DND-41 (cell line): Measurements from ENCODE around the gene AVPR1A.

ENCODE experiments used
- ATAC-seq: fragments of 200-7000 bp; cut with Tn5 transposase; 3 replicates; pipeline ENCODE4 v1.9.1; 2021; ENCODE audit warnings: low read depth; ENCODE audit not compliant: insufficient read depth
- DNase-seq: peaks from one replicate; pipeline ENCODE4 v3.0.0-alpha.2; 2020
- H2AFZ ChIP-seq: 2 replicates; pipeline ENCODE4 v1.6.0; 2012; ENCODE audit warnings: low read depth, low read length
- H3K27ac ChIP-seq: 2 replicates; pipeline ENCODE4 v1.5.1; 2012; ENCODE audit warnings: low read length, inconsistent platforms
- H3K27me3 ChIP-seq: fragments of 200-600 bp; sonication (generic); 2 replicates; pipeline ENCODE4 v1.6.0; 2012; ENCODE audit warnings: low read length, mild to moderate bottlenecking, inconsistent platforms; ENCODE audit not compliant: insufficient read depth, poor library complexity
- H3K36me3 ChIP-seq: 2 replicates; pipeline ENCODE4 v1.5.1; 2012; ENCODE audit warnings: low read length, inconsistent platforms; ENCODE audit not compliant: insufficient read depth
- H3K4me1 ChIP-seq: 2 replicates; pipeline ENCODE4 v1.5.1; 2012; ENCODE audit warnings: mild to moderate bottlenecking, low read length; ENCODE audit not compliant: insufficient read depth
- H3K4me2 ChIP-seq: 2 replicates; pipeline ENCODE4 v1.6.0; 2012; ENCODE audit warnings: mild to moderate bottlenecking, moderate library complexity, low read length, inconsistent platforms; ENCODE audit not compliant: insufficient read depth
- H3K4me3 ChIP-seq, 2 experiments: fragments of 200-600 bp in 1 of 2; shearing (Covaris generic) in 1 of 2; 2 replicates each; pipeline ENCODE4 v1.5.1; 2012 to 2016; ENCODE audit warnings: inconsistent platforms in 2 of 2, low read length in 2 of 2, mild to moderate bottlenecking in 2 of 2, low read depth in 1 of 2, moderate library complexity in 1 of 2
- H3K79me2 ChIP-seq: 2 replicates; pipeline ENCODE4 v1.6.0; 2012; ENCODE audit warnings: low read length, inconsistent platforms; ENCODE audit not compliant: insufficient read depth
- H3K9ac ChIP-seq: 2 replicates; pipeline ENCODE4 v1.6.0; 2012; ENCODE audit warnings: low read depth, mild to moderate bottlenecking, inconsistent platforms, low read length, moderate library complexity
- H3K9me3 ChIP-seq: 2 replicates; pipeline ENCODE4 v1.5.1; 2012; ENCODE audit warnings: low read length, moderate library complexity, mild to moderate bottlenecking, inconsistent platforms; ENCODE audit not compliant: insufficient read depth, severe bottlenecking
- H4K20me1 ChIP-seq: 2 replicates; pipeline ENCODE4 v1.6.0; 2012; ENCODE audit warnings: low read length; ENCODE audit not compliant: insufficient read depth
- EZH2 ChIP-seq: IDR thresholded peaks from 3 replicates; pipeline ENCODE4 v1.6.1; 2012; ENCODE audit warnings: borderline replicate concordance, low read depth, mild to moderate bottlenecking, moderate library complexity, low read length, inconsistent platforms; ENCODE audit not compliant: severe bottlenecking
- TF ChIP-seq, protein P1 (sequence below): IDR thresholded peaks from 2 replicates; pipeline ENCODE4 v1.5.1; 2012; ENCODE audit warnings: borderline replicate concordance, low read length, moderate library complexity, mild to moderate bottlenecking; ENCODE audit not compliant: poor library complexity, severe bottlenecking; ENCODE audit errors: extremely low read depth

AVPR1A gene

DNA sequence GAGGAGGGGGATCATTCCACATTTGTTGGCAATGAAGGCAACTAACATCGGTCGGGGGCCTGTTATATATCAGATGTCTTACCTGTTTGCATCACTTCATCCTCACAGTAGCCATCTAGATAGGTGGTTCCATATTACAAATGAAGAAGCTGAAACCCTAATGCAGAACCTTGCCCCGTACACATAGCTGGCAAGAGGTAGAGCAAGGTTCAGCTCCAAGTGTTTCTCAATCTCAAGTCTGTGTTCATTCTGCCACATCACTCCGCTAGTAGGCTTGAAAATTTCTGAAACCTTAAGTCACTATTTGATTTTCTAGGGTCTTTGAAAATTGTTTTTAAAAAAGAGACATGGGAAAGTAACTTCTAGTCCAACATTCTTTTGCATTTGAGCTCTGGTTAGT, 17.0 kb downstream of the AVPR1A start:
- Histone ChIP-seq H3K9me3 (no peaks in the 10 kb centered on the region), H3K79me2 (no peaks in the 10 kb centered on the region), H4K20me1 (no peaks in the 10 kb centered on the region), H3K4me1 (no peaks in the 10 kb centered on the region), H3K27ac (no peak overlapping the region), H3K4me3 (no peak overlapping the region), H3K4me2 (no peak overlapping the region), H3K9ac (no peak overlapping the region), H3K27me3 (no peaks in the 10 kb centered on the region), H3K36me3 (no peaks in the 10 kb centered on the region), H2AFZ (no peak overlapping the region)
- TF ChIP-seq, protein P1, sequence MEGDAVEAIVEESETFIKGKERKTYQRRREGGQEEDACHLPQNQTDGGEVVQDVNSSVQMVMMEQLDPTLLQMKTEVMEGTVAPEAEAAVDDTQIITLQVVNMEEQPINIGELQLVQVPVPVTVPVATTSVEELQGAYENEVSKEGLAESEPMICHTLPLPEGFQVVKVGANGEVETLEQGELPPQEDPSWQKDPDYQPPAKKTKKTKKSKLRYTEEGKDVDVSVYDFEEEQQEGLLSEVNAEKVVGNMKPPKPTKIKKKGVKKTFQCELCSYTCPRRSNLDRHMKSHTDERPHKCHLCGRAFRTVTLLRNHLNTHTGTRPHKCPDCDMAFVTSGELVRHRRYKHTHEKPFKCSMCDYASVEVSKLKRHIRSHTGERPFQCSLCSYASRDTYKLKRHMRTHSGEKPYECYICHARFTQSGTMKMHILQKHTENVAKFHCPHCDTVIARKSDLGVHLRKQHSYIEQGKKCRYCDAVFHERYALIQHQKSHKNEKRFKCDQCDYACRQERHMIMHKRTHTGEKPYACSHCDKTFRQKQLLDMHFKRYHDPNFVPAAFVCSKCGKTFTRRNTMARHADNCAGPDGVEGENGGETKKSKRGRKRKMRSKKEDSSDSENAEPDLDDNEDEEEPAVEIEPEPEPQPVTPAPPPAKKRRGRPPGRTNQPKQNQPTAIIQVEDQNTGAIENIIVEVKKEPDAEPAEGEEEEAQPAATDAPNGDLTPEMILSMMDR = no peak
- ATAC-seq = no peak
- no peak for DNase-seq

DNA sequence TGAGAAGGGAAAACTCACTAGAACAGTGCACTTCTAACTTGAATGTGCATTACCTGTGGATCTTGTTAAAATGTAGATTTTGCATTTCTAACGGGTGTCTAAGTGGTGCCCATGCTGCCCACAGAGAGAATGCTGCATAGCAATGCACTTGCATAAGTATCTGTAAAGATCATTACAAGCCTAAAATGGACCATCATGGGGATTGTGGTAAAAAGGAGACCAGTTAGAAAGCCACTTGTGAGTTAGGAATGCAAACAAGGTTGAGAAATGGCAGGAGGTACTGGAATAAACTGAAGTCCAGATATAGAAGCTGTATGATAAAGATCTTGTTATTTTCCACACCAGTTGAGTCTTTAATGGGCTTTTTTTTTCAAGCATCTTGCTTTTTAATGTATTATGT, 18.8 kb downstream of the AVPR1A start:
- no peaks in the 10 kb centered on the region for H3K9me3 ChIP-seq
- ATAC-seq = no peak
- no peak for TF ChIP-seq EZH2
- TF ChIP-seq, protein P1 = no peak
- H3K4me3 ChIP-seq = no peak overlapping the region
- no peak overlapping the region for H3K4me2 ChIP-seq
- H3K4me1 ChIP-seq = no peaks in the 10 kb centered on the region
- H2AFZ ChIP-seq = no peak overlapping the region
- H3K27me3 ChIP-seq = no peaks in the 10 kb centered on the region
- H3K36me3 ChIP-seq = no peaks in the 10 kb centered on the region
- no peaks in the 10 kb centered on the region for H4K20me1 ChIP-seq
- no peak for DNase-seq
- no peak overlapping the region for H3K27ac ChIP-seq
- no peak overlapping the region for H3K9ac ChIP-seq
- H3K79me2 ChIP-seq = no peaks in the 10 kb centered on the region

DNA sequence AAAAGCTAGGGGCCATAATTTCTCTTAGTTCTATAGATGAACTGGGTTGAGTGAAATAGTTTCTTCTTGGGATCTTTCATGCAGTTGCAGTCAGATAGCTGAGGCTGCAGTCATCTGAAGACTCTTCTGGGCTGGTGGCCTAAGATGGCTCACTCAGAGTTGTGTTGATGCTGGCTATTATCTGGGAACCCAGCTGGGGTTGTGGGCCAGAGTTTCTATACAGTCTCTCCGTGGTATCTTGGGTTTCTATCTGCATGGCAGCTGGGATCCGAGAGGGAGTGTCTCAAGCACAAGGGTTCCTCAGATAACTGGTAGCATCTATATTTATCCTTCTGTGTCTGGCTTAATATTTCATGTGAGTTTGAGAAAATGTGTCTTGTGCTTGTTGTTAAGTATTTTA, 21.1 kb downstream of the AVPR1A start:
- Histone ChIP-seq H3K4me3 (no peak overlapping the region), H3K9ac (no peak overlapping the region), H3K9me3 (no peaks in the 10 kb centered on the region), H3K27ac (no peak overlapping the region), H4K20me1 (no peaks in the 10 kb centered on the region), H3K79me2 (no peaks in the 10 kb centered on the region), H3K4me1 (no peaks in the 10 kb centered on the region), H2AFZ (no peak overlapping the region), H3K4me2 (no peak overlapping the region), H3K36me3 (no peaks in the 10 kb centered on the region), H3K27me3 (no peaks in the 10 kb centered on the region)
- TF ChIP-seq EZH2 = no peak
- TF ChIP-seq, protein P1 = no peak
- ATAC-seq (no peak), DNase-seq (no peak)

DNA sequence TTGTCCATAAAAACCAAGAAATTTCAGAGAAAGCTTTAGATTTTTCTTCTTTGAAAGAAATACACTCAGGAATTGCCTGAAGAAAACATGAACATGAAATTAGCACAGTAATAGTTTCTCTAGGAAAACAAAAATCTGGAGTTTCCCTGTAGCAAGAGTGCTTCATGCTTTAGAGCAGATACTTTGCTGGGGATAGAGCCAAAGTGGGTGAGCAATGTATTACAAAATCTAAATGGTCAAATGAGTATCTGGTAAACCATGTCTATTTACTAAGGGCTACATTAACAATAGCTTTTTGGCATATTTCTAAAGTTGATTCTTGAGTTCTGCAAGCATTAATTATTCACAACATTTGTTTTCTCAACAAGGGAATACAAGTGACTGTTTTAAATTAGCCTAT, 26.2 kb downstream of the AVPR1A start:
- no peak overlapping the region for H3K27ac ChIP-seq
- no peaks in the 10 kb centered on the region for H3K4me1 ChIP-seq
- H3K27me3 ChIP-seq = no peaks in the 10 kb centered on the region
- DNase-seq (no peak), ATAC-seq (no peak)
- no peak overlapping the region for H3K4me3 ChIP-seq
- no peaks in the 10 kb centered on the region for H3K36me3 ChIP-seq
- no peaks in the 10 kb centered on the region for H3K9me3 ChIP-seq
- H3K4me2 ChIP-seq = no peak overlapping the region
- TF ChIP-seq, protein P1 = no peak
- TF ChIP-seq EZH2 = no peak
- H3K79me2 ChIP-seq = no peaks in the 10 kb centered on the region
- H4K20me1 ChIP-seq = no peaks in the 10 kb centered on the region
- H2AFZ ChIP-seq = no peak overlapping the region
- no peak overlapping the region for H3K9ac ChIP-seq
